ENCODE data around the gene RNF133.
"Not testable (repeated sequence)": the region's sequence is repeated elsewhere in the genome, so short reads cannot be mapped to it uniquely, and the experiment has no call there.

RNF133 gene

GRCh38 chr7:122689346-122690109, 9.4 kb downstream of the RNF133 start:
- no peak for DNase-seq (ENCODE audit: low read depth in 2 of 2)

DNA sequence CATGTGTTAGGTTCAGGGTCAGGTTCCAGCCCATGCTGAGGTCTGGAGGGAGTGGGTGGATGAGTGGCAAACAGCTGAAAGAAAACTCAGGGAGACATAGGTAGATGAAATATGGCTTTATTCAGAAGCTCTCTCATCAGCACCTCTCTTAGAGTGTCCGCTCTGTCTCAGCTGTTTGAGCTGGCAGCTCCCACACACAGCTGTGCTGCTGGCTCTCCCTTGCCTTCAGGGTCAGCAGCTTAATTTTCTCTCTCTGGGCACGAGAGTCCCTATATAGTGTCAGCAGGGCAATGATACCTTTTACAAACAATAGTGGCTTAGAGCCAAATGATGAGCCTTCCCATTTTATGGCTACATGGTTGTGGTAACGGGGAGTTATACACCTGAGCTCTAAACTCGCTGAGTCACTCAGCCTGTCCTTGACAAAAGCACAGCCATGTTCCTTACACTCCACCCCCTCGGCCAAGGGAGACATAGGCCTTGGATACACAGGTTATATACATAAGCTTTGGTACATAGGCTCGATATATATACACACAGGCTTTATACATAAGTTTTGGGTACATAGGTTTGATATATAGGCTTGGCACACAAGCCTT, 10.4 kb downstream of the RNF133 start:
- no peak for DNase-seq (ENCODE audit: low read depth in 2 of 2)

DNA sequence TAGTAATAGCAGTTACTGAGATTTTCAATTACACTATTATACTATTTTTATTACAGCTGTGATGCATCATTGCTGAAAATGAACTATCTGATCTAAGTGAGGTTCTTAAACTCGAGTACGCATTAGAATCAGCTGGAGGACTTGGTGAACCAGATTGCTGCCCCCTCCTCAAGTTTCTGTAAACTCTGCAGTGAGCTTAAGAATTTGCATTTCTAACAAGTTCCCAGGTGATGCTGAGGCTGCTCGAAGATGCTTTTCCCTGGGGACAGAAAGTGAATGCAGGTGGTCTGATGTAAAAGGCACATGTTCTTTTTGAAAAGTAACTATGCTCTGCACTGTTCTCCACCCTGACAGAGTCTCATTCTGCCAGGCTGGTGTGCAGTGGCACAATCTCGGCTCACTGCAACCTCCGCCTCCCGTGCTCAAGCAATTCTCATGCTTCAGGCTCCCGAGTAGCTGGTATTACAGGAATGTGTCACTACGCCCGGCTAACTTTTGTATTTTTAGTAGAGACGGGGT, 12.5 kb downstream of the RNF133 start:
- DNase-seq (ENCODE audit: low read depth in 2 of 2): no peak

DNA sequence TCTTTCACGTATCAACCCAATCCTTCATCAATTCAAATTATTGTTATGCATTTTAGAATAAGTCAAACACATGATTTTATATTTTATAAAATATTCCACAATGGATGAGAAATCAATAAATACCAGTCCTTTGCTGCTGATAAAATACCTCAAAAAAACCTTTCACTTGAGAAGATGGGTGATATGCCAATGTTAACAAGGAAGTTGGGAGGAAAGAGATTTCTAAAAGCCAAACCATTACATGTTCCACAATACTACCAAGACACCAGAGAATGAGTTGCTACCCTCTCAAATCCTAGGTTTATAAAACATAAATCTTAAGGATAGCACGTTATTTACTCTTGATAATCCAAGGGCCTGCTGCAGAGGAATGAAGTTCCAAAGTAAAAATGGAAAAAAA, 14.4 kb downstream of the RNF133 start:
- no peak for DNase-seq (ENCODE audit: low read depth in 2 of 2)

DNA sequence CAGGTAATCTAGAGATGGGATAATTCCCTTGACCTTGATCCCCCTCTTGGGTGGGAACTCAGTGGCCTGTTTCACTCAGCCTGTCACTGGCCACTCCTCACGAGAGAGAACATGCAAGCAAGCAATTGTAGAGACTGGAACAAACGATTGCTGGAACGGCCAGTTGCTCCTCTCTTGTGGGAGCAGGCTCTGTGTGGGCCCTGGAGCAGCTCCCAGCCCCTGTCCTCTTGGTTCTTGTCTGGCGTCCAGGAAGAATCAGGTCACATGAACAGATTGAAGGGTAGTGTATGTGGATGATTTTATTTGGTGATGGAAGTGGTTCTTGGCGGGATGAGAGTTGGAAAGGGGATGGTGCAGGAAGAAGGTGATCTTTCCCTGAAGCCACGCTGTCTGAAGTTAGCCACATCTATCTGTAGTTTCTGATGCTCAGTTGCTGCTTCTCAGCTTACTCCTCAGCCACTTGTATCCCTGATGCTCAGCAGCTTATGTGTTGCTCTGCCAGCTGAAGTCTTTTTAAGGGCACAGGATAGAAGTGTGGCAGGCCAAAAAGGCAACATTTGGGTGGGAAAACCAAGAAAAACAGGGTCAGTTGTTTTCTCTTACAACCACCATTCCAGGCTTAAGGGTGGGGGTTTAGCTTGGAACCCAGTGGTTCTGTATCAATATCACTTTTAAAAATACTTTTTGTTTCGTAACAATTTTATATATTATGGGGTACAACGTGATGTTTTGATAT, 15.9 kb downstream of the RNF133 start:
- no peak for DNase-seq (ENCODE audit: low read depth in 2 of 2)

- DNase-seq (ENCODE audit: low read depth in 2 of 2): not testable (repeated sequence)
Observed at GRCh38 chr7:122681186-122681585, 17.7 kb downstream of the RNF133 start.

DNA sequence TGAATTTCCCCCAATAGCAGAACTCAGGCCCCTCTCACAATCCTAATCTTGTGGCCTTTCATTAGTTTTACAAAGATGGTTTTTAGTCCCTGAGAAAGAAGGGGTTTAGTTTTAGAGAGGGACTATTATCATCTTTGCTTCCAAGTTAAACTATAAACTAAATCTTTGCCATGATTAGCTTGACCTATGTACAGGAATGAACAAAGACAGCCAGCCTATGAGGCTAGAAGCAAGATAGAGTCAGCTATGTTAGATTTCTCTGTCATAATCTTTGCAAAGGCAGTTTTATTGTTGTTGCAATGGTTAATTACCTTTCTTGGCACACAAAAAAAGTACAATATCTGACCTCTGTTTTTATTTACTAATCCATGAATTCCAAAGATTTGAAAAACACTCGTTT, 19.1 kb downstream of the RNF133 start:
- no peak for DNase-seq (ENCODE audit: low read depth in 2 of 2)

GRCh38 chr7:122679269-122679709, 19.6 kb downstream of the RNF133 start:
- not testable (repeated sequence) for DNase-seq (ENCODE audit: low read depth in 2 of 2)

DNA sequence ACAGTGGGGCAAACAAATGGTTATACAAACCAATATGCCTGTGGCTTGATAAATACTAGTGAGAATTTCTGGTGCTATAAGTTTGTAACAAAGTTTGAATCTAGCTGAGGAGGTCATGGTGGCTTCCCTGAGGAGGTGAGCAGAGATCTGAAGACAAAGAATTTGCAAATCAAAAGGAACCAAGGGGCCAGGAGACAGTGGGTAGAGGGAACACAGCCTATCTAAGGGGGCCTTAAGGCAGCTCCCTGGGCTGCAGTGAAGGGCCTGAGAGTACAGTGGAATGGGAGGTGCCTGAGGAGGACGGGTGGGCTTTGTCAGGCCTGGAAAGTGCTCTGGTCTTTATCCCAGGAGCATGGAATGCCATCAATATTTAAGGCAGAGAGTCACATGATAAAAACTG, 21.8 kb downstream of the RNF133 start:
- DNase-seq (ENCODE audit: low read depth in 2 of 2): no peak

DNA sequence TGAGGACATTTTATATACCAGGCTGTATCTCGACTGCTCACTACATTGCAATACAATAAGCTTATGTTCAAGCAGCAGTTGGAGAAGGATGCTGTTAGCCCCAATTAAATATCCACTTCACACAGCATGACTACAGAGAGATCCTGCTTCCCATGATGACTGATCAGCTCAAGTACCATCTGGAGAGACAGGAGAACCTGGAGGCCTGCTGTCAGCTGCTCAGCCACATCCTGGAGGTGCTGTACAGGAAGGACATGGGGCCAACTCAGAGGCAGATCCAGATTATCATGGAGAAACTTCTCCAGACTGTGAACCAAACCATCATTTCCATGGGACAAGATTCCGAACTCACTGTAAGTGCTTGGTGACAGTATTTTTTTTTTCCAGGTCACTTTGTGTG, 22.5 kb downstream of the RNF133 start:
- DNase-seq (ENCODE audit: low read depth in 2 of 2): no peak

DNA sequence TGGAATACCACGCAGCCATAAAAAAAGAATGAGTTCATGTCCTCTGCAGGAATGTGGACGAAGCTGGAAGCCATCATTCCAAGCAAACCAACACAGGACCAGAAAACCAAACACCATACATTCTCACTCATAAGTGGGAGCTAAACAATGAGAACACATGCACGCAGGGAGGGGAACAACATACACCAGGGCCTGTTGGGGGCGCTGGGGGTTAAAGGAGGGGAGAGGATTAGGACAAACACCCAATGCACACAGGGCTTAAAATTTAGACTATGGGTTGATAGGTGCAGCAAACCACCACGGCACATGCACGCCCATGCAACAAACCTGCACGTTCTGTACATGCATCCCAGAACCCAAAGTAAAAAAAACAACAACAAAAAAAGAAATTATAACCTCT, 23.3 kb downstream of the RNF133 start:
- no peak for DNase-seq (ENCODE audit: low read depth in 2 of 2)

DNA sequence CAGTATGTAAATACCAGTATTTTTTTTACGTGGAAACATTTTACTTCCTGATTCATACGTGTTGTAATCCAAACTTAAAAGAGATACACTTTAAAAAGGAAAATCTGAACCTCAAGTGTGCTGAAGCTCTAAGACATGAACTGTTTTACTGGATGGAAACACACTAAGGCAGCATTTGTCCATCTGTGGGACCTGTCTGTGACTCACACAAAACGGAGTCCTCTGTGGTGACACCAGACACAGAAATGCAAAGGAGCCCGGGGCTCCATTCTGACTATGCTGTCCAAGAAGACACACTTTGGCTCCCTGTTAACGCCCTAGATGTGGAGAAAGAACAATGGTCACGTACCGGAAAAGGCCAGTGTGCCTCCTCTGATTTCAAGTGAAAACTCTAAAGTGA, 23.9 kb downstream of the RNF133 start:
- no peak for DNase-seq (ENCODE audit: low read depth in 2 of 2)

DNA sequence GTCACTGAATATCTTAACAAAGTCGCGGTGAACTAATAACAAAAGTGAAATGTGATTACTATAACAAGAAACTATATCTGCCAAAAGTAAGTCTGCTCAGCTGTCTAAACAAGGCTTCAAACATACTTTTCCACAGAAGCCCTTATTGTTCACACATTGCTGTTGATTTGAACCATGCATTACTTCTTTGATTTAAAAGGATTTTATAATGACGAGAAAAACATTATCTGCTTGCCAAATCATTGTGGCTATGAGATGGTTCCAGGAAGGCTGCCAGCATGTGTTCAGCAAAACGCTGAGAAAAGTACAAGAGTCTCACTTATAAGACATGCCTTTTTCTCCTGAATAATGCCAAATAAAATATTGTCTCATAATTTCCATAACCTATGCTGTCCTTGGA, 24.4 kb downstream of the RNF133 start:
- no peak for DNase-seq (ENCODE audit: low read depth in 2 of 2)

DNA sequence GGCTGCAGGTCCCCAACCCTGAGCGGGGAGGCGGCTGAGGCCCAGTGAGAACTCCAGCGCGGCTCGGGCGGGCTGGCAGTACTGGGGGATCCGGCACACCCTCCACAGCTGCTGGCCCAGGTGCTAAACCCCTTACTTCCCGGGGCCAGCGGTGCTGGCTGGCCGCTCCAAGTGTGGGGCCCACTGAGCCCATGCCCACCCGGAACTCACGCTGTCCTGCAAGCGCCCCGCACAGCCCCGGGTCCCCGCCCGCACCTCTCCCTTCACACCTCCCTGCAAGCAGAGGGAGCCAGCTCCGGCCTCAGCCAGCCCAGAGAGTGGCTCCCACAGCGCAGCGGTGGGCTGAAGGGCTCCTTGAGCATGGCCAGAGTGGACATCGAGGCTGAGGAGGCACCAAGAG, 25.0 kb downstream of the RNF133 start:
- no peak for DNase-seq (ENCODE audit: low read depth in 2 of 2)

GRCh38 chr7:122672536-122672935, 26.4 kb downstream of the RNF133 start:
- no peak for DNase-seq (ENCODE audit: low read depth in 2 of 2)

GRCh38 chr7:122663733-122664132, 35.2 kb downstream of the RNF133 start:
- no peak for DNase-seq (ENCODE audit: low read depth in 2 of 2)

GRCh38 chr7:122658856-122659255, 40.1 kb downstream of the RNF133 start:
- DNase-seq (ENCODE audit: low read depth in 2 of 2): no peak

GRCh38 chr7:122653685-122654084, 45.2 kb downstream of the RNF133 start:
- DNase-seq (ENCODE audit: low read depth in 2 of 2): no peak

GRCh38 chr7:122652876-122653275, 46.0 kb downstream of the RNF133 start:
- DNase-seq (ENCODE audit: low read depth in 2 of 2): no peak

- DNase-seq (ENCODE audit: low read depth in 2 of 2): no peak
Observed at GRCh38 chr7:122651451-122651850, 47.5 kb downstream of the RNF133 start.
